22Rv1 (cell line): Measurements from ENCODE around the gene CHTF18.

Source experiments
- ZFX ChIP-seq: fragments of 450-650 bp; IDR thresholded peaks from 2 replicates; pipeline ENCODE4 v1.6.1; 2017; ENCODE audit warnings: antibody characterized with exemption, borderline replicate concordance
- TF ChIP-seq, protein P1 (sequence below): fragments of 450-650 bp; IDR thresholded peaks from 2 replicates; pipeline ENCODE4 v1.5.1; 2017; ENCODE audit warnings: mild to moderate bottlenecking

DNA sequence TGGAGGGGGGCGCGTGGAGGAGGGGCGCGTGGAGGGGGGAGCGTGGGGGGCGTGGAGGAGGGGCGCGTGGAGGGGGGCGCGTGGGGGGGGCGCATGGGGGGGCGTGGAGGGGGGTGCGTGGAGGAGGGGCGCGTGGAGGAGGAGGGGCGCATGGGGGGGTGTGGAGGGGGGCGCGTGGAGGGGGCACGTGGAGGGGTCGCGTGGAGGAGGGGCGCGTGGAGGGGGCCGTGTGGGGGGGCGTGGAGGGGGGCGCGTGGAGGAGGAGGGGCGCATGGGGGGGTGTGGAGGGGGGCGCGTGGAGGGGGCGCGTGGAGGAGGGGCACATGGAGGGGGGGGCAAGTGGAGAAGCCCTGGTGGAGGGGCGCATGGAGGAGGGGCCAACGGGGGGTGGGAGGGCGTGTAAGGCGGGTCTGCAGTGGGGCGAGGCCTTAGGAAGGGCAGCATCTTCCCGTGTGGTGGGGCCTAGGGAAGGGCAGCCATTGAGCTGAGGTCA is 20.6 kb upstream of the CHTF18 start:
- TF ChIP-seq, protein P1, sequence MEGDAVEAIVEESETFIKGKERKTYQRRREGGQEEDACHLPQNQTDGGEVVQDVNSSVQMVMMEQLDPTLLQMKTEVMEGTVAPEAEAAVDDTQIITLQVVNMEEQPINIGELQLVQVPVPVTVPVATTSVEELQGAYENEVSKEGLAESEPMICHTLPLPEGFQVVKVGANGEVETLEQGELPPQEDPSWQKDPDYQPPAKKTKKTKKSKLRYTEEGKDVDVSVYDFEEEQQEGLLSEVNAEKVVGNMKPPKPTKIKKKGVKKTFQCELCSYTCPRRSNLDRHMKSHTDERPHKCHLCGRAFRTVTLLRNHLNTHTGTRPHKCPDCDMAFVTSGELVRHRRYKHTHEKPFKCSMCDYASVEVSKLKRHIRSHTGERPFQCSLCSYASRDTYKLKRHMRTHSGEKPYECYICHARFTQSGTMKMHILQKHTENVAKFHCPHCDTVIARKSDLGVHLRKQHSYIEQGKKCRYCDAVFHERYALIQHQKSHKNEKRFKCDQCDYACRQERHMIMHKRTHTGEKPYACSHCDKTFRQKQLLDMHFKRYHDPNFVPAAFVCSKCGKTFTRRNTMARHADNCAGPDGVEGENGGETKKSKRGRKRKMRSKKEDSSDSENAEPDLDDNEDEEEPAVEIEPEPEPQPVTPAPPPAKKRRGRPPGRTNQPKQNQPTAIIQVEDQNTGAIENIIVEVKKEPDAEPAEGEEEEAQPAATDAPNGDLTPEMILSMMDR: no peak
- TF ChIP-seq ZFX: no peak
